Measurements from ENCODE around the gene PCBD1.
"Not testable (repeated sequence)": the region's sequence is repeated elsewhere in the genome, so short reads cannot be mapped to it uniquely, and the experiment has no call there.

The PCBD1 gene

GRCh38 chr10:70887804-70888800, at the start of gene PCBD1:
Gene PCBD1, minus strand, starts transcription at chr10:70888565. Its CDS starts 32 bp downstream, at chr10:70888533.
- peak; percentile 45 for DNase-seq (ENCODE audit: low read depth)

DNA sequence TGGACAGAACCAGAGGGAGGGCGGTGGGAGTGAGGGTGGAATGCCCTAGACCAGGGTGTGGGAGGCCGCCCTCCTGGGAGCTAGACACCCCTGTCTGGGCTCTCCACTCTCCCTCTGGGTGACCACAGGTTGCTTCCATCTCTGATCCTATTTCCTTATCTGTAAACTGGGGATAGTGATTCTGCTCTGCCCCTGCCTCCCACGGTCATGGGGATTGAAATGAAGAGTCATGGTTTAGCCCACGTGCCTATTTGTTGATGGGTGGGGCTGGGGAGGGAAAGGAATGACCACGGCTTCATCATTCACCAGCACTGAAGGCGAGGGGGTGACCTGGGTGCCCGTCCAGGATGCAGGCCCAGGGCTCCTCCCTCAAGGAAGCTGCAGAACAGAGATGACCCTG, 49.3 kb upstream of the PCBD1 start:
- DNase-seq (ENCODE audit: low read depth): no peak

GRCh38 chr10:70936111-70936510, 47.7 kb upstream of the PCBD1 start:
- no peak for DNase-seq (ENCODE audit: low read depth)

- DNase-seq (ENCODE audit: low read depth): no peak
Measured at GRCh38 chr10:70935631-70936030, 47.3 kb upstream of the PCBD1 start.

DNA sequence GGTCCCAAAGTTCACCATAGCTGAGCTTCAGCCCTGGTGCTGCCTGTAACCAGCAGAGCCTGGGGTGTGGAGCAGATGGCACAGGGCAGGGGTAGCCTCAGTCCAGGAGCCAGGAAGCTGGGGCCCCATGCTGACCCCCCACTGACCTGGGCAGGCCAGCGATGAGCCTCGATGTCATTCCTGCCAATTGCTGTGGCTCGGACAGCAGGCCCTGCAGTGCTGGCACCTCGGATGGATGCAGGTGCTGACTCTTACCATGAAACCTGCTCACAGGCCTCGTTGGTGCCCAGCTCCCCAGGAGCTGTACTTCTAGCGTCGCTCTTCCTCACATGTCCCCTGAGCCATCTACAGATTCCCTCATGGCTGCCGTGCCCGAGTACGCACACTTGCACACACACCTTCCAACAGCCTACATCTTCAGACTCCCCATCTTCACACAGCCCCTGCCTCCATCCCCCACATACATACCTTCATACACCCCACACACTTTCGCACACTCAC, 46.8 kb upstream of the PCBD1 start:
- DNase-seq (ENCODE audit: low read depth): no peak

DNA sequence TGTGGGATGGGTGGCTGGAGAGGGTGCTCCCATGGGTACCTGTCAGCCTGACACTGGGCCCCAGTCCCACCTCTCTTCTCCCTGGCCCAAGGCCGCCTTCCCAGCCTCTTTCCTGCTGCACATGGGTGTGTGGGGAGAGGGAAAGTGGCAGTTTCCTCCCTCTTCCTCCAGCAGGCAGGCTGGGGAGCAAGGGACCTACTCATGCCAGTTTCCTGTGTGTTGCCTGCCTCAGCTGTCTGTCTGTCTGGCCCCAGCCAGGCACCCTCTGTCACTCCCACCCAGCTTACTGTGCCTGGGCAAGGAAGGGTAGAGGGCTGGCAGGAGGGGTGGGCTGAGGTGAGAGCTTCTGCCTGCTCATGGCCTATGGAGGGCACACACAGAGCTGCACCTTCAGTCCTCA, 46.3 kb upstream of the PCBD1 start:
- DNase-seq (ENCODE audit: low read depth): no peak

GRCh38 chr10:70932392-70933196, 44.2 kb upstream of the PCBD1 start:
- peak; percentile 31 for DNase-seq (ENCODE audit: low read depth)

DNA sequence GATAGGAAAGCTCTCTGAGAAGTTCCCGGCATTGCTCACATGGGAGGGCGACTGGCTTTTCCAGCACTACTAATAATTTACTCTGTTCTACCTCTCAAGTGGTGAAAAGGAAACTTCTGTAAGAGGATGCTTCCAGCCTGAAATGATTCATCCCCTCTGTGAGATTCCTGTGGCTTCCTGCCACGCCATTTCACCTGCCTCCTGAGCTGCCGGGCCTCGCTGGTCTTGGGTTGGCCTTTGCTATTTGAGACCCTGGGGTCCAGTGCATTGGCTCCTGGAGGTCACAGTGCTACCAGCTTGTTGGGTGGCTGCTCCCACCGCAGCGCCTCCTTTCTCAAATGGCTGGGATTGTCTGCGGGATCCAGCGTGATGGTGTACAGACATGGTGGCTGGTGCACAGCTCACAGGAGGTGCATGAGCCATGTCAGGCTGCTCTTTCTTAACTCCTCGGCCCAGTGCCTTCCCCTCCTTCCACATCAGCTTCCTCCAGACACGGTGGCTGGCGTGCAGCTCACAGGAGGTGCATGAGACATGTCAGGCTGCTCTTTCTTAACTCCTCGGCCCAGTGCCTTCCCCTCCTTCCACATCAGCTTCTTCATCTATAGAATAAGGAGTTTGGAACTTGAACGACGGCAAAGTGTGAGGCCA, 42.9 kb upstream of the PCBD1 start:
- peak; percentile 68 for DNase-seq (ENCODE audit: low read depth)

- no peak for DNase-seq (ENCODE audit: low read depth)
Measured at GRCh38 chr10:70930263-70931000, 42.1 kb upstream of the PCBD1 start.

- peak; percentile 31 for DNase-seq (ENCODE audit: low read depth)
Measured at GRCh38 chr10:70928140-70928539, 39.8 kb upstream of the PCBD1 start.

- DNase-seq (ENCODE audit: low read depth): peak; percentile 89
Measured at GRCh38 chr10:70927189-70927943, 39.0 kb upstream of the PCBD1 start.

DNA sequence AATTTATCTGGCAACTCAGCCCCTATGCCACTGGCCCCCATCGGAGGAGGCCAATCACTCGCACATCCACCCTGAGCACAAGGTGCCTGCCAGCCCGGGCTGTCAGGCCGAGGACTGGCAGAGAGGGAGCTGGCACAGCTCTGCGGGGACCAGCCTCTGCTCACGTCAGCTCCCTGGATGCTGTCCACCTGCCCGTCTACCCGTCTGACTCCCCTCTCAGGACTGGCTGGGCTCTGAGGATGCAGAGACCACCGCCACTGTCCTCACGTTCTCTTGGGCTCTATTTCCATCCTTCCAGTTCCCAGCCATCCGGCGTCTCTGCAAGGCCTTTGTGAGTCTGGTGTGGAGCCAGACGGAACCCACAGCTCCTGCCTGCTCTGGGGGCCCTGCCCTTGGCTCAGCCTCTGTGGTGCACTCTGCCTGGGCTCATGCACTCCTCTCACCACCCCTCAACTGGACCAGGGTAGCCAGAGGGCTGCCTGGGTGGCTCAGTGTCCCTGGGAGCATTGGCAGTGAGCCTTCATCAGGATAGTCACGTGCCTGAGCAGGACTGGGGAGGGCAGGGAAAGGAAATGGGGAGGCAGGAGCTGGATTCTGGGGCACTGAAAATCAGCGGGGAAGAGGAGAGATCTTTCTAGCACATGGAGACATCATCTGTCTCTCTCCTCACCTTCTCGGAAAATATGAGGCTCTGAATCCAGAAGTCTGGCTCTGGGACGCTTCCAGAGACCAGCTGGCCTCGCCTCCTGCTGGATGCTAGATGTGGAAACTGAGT, 38.0 kb upstream of the PCBD1 start:
- DNase-seq (ENCODE audit: low read depth): no peak

DNA sequence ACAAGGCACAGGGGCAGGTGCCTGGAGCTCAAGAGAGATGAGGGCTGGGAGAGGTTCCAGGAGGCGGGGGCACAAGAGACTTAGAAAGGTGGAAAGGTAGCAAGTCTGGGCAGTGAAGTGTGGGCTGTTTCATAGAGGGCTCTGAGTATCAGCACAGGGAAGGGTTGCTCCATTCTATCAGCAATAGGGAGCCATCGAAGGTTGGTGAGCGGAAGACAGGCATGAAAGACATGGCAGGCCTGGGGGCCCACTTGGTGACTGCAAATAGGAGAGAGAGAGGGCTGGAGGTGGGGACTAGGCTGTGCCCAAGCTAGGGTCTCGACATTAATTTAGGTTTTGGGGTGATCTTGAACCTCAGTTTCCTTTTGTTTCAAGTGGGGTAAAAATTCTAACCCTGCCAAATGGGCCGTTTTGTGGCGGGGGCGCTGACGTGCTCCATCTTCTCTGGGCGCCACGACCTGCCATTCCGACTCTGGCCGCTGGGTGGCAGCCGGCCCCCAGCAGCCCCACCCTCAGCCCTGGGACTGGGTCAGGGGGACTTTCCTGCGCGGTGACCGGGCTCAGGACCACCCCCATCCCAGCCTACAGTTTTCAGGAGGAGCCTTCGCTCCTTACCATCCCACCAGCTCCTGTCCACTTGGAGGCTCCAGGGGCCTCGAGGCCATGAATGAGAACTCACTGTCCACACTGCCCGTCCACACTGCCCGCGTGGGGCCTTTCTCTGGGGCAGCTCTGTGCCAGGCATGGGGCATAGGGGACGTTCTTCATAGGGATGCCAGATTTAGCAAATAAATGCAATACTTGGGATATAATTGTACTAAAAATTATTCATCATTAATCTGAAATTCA, 37.2 kb upstream of the PCBD1 start:
- DNase-seq (ENCODE audit: low read depth): no peak

DNA sequence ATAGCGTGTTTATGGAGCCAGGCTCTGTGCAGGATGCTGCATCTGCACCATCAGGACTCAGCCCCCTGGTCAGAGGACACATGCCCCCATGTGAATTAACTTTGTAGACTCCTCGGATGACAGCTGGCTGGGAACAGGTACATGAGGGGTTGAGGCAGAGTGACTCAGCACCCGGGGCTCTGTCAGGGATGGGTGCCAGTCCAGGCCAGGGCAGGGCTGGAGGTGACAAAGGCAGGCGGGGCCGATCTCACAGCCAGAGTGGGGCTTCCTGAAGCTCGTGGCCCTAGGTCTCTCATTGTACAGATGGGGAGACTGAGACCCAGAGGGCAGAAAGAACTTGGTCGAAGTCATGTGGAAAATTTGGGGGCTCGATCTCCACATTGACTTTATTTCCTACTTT, 35.3 kb upstream of the PCBD1 start:
- no peak for DNase-seq (ENCODE audit: low read depth)

DNA sequence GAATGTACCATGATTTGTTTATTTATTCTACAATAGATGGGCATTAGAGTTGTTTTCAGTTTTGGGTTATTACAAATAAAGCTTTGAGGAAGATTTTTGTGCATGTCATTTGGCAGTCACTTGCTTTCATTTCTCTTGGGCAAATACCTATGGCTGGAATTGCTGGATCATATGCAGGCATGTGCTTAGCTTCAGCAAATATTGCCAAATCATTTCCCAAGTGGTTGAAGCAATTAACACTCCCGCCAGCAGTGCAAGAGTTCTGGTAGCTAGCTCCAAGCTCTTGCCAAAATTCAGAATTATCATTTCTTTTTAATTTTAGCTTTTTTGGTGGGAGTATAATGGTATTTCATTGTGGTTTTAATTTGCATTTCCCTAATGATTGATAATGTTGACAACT, 32.9 kb upstream of the PCBD1 start:
- peak; percentile 7 for DNase-seq (ENCODE audit: low read depth)

DNA sequence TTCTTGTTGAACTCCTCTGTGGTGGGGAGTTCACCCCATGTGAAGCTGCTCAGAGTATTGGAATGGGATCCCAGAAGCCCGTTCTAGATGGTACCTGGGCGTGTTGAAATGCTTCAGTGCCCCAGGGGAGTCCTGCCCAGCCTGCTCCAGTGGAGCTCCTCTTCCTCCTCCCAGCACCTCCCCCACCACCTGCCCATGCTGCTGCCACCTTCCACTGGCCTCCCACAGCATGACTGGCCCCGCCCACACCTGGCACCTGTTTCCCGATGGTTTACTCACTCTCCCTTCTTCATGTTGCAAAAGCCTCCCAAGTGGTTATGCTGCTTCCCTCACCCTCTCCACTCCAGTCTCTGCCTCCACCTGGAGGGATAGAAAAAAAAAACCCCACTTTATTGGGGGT, 32.2 kb upstream of the PCBD1 start:
- no peak for DNase-seq (ENCODE audit: low read depth)

DNA sequence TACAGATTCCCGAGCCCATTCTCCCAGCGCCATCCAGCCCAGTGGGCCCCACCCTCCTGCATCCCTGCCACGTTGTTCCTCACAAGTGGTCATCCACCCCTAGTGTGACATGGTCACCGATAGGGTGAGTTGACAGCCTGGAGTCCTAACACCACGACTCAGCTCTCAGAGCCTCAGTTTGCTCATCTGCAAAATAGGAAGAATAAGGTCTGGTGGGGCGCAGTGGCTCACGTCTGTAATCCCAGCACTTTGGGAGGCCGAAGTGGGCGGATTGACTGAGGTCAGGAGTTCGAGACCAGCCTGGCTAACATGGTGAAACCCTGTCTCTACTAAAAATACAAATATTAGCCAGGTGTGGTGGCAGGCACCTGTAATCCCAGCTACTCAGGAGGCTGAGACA, 31.5 kb upstream of the PCBD1 start:
- not testable (repeated sequence) for DNase-seq (ENCODE audit: low read depth)

DNA sequence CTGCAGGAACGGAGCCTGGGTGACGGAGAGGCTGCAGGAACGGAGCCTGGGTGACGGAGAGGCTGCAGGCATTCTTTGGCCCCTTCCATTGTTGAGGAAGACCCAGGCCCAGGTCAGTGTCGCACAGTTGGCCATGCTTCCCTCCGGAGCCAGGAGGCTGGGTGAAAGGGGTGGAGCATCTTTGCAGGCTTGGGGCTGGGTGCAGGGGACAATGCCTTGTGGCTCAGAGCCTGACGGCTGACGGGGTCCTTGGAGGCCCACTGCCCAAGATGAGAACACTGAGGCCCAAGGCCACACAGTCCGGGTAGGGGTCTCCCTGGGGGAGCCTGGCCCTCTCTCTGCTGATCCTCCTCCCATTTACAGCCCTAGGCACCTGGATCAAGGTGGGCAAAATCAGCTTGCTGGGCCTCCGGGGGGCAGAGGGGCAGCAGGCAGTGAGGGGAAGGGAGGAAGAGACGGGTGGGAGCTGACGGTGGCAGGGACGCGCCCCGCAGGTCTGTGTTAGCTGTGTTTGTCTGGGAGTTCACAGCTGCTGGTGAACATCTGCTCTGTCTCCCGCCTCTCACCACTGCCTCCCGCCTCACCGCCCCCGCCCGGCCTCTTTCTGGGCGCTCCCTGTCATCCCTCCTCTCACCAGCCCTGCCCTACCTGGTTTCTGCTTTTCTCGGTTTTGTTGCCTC, 30.6 kb upstream of the PCBD1 start:
- no peak for DNase-seq (ENCODE audit: low read depth)
